Mucosa of descending colon (tissue), 3 donors: ENCODE measurements around the gene TMEM117. TPM values are rescaled to one million over a fixed set of nuclear protein-coding genes. Genes with fewer than 3 reads are reported as not detected.

Experiments
- ATAC-seq: fragments of 200-7000 bp; cut with Tn5 transposase; one replicate; pipeline ENCODE4 v1.9.1; 2020; ENCODE audit warnings: mild to moderate bottlenecking, moderate library complexity
- DNase-seq, 3 donors: peaks; one replicate each; pipeline ENCODE4 v3.0.0-alpha.2; 2020
- H3K36me3 ChIP-seq: fragments of 200-600 bp; one replicate; pipeline ENCODE4 v1.8.0; 2021; ENCODE audit warnings: low read depth, mild to moderate bottlenecking
- H3K4me1 ChIP-seq: fragments of 200-600 bp; one replicate; pipeline ENCODE4 v1.8.0; 2021; ENCODE audit warnings: low read depth, mild to moderate bottlenecking
- H3K4me3 ChIP-seq: fragments of 200-600 bp; one replicate; pipeline ENCODE4 v1.8.0; 2021; ENCODE audit warnings: mild to moderate bottlenecking
- H3K9me3 ChIP-seq: fragments of 200-600 bp; one replicate; pipeline ENCODE4 v1.8.0; 2021; ENCODE audit warnings: mild to moderate bottlenecking
- CTCF ChIP-seq: fragments of 200-600 bp; IDR thresholded peaks from one replicate; pipeline ENCODE4 v1.8.0; 2022; ENCODE audit warnings: antibody characterized with exemption, mild to moderate bottlenecking
- intact Hi-C, 2 donors: fragments of 100-400 bp; cut with DNase I in 1 of 2; cut with micrococcal nuclease in 1 of 2; formaldehyde crosslinking; loops; one replicate each; pipeline versions ENCODE4 v1.11.0 to v1.11.1; 2022; cut with DNase I, micrococcal nuclease
- total RNA-seq, 3 donors: library from RNA; stranded (reverse); fragmentation: NEBNext Ultra II Directional in 2 of 3; extraction: Animal tissue kit (Norgen Biotek cat#: 25700) in 2 of 3; gene quantifications; one replicate each; pipeline versions ENCODE4 v1.2.1 to v1.2.4, GENCODE V29; 2021 to 2023
- donor health status: DM: no; HTN: no; CAD: no; lungs with moderate emphysema.
- donor health status: DM: no; HTN: no; CAD: no.
- donor health status: DM: no; HTN: yes; CAD: no.

TMEM117 gene
- total RNA-seq, 3 donors from 2014 or later: 10.1 to 15.2 (median 12.3) TPM

DNA sequence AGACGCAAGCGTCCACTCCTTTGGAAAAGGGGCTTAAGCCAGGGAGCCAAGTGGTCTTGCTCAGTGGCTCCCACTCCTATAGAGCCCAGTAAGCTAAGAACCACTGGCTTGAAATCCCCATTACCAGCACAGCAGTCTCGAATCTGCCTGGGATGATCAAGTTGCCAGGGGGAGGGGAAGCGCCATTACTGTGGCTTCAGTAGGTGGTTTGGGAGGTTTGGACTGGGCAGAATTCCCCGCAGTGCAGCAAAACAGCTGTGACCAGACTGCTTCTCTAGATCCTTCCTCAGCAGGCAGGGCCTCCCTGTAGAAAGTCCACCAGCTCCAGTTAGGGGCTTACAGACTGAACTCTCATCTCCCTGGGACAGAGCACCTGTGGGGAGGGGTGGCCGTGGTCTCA is 115.4 kb downstream of the TMEM117 start:
- TF ChIP-seq CTCF: no peak
- Histone ChIP-seq H3K9me3 (no peaks in the 10 kb centered on the region), H3K4me3 (no peak overlapping the region), H3K36me3 (no peaks in the 10 kb centered on the region), H3K4me1 (no peaks in the 10 kb centered on the region)
- ATAC-seq: no peak
- no peak for DNase-seq
- intact Hi-C loops: no loop called here

DNA sequence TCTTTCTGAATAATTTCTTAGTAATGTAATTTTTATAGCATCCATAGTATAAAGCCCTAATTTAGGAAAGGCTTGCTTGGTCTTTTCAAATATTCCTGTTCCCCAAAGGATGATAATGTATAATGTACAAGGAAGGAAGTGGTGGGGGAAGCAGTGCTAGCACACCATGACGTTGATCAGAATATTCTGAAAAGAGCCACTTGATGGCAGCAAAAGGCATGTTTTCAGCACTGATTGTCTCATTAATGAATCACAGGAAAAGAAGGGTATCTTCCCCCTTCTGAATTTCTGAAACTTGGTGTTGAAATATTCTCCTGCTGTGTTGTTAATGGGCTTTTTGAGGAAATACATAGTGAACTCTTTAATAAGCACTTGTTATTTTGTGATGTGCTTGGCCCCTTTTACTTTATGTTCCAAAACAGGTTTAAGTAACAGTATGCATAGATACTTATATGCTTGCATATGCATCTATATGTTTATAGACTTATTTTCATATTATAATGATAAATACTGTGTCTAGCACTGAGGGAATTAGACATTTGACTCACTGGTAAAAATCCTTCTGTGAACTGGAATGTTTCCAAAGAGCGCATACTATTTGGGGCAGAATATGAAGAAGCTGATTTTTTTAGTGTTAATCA is 122.0 kb downstream of the TMEM117 start:
- H3K4me1 ChIP-seq: no peaks in the 10 kb centered on the region
- TF ChIP-seq CTCF: no peak
- H3K4me3 ChIP-seq: no peak overlapping the region
- intact Hi-C loops: no loop called here
- no peaks in the 10 kb centered on the region for H3K9me3 ChIP-seq
- ATAC-seq (peak; percentile 34), DNase-seq (peak in 1 of 3 donors; percentile 12)
- H3K36me3 ChIP-seq: no peaks in the 10 kb centered on the region

GRCh38 chr12:43964033-43964432 is 128.2 kb downstream of the TMEM117 start:
- DNase-seq (no peak), ATAC-seq (no peak)
- intact Hi-C loops: no loop called here
- Histone ChIP-seq H3K36me3 (no peaks in the 10 kb centered on the region), H3K9me3 (no peaks in the 10 kb centered on the region), H3K4me1 (no peaks in the 10 kb centered on the region), H3K4me3 (no peak overlapping the region)
- no peak for TF ChIP-seq CTCF

DNA sequence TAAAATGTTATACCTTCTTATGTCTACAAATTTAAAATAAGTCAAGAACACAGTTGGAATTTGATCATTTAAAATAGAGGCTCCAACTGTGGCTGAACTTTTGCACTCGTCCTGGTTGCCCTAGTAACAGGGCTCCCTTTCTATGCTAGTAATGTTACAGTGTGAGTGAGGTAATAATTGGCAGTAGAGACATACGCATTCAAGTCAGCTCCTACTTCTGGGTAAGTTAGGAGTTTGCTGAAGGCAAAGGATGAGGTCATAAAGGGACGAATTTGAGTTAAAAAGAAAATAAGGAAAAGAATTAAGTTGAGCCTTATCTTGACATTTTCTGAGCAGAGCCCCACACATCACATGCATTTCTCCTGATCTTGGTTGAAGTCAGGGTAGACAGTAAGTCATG is 129.1 kb downstream of the TMEM117 start:
- Histone ChIP-seq H3K9me3 (no peaks in the 10 kb centered on the region), H3K4me3 (no peak overlapping the region), H3K4me1 (no peaks in the 10 kb centered on the region), H3K36me3 (no peaks in the 10 kb centered on the region)
- DNase-seq (no peak), ATAC-seq (no peak)
- intact Hi-C loops: no loop called here
- TF ChIP-seq CTCF: no peak

DNA sequence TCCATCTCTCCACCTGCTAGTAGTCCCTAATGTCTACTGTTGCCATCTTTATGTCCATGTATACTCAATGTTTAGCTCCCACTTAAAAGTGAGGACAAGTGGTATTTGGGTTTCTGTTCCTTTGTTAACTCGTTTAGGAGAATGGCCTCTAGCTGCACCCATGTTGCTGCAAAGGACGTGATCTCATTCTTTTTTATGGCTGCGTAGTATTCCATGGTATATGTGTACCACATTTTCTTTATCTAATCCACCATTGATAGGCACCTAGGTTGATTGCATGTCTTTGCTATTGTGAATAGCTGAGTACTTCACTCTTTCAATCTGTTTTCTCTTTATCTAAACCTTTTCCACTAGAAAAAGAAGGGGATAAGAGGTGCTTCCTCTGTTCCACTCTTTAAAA is 130.0 kb downstream of the TMEM117 start:
- Histone ChIP-seq H3K4me1 (no peaks in the 10 kb centered on the region), H3K36me3 (no peaks in the 10 kb centered on the region), H3K4me3 (no peak overlapping the region), H3K9me3 (no peaks in the 10 kb centered on the region)
- intact Hi-C loops: no loop called here
- ATAC-seq (no peak), DNase-seq (no peak)
- TF ChIP-seq CTCF: no peak

DNA sequence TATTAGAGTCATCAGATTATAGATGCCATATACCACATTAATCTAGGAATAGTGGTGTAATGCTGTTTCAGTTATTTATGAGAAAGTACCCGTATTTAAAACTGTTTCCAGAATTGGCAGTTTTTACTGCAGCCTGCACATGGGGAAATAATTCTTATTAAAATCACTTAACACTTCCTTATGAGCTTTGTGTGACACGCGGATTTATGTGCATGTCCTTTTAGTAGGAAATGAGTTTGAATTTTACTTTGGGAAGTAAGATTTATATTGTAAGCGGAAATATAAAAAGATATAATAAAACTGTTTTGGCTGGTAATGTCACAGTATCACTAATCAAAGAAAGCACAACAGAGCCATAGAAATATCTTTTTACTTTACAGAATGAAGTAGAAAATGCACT is 132.9 kb downstream of the TMEM117 start:
- DNase-seq (no peak), ATAC-seq (no peak)
- H3K4me1 ChIP-seq: no peaks in the 10 kb centered on the region
- TF ChIP-seq CTCF: no peak
- no peaks in the 10 kb centered on the region for H3K9me3 ChIP-seq
- H3K36me3 ChIP-seq: no peaks in the 10 kb centered on the region
- intact Hi-C loops: no loop called here
- H3K4me3 ChIP-seq: no peak overlapping the region
